ENCODE results near the gene MATN1. TPM values are rescaled to one million over a fixed set of nuclear protein-coding genes. Genes with fewer than 3 reads are reported as not detected.
A peak's percentile ranks its signal among the peaks of the same experiment; 100 is the strongest.

Gene MATN1
- total and polyA plus RNA-seq, 9 donors, result 0.10 to 0.95 (median 0.51) TPM

DNA sequence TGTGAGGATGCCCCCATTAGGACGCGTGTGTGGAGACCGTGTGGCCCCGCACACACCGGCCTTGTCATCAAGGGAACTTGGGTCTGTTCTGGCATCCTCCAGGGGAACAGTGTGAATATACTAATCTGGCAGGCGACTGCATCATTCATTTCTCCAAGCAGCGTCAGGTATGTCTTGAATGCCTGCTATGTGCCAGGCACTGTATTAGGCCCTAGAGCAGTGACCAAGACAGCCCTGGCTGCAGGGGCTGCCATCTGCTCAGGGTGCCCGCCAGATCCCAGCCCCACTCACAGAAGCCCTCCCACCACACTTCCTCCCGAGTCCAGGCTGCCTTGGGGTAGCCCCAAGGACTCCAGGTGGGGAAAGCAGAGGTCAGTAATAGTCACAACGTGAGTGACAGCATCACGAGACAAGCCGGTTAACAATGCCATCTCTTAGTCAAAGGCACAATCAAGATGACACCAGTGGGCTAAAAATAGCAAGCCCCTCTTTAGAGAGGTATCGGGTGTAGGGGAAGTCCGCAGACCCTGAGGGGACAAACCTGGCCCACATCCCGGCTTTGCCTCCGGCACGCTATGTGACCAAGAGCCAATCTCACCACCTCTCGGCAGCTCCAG is 41.7 kb upstream of the MATN1 start:
- Histone ChIP-seq H3K27me3 (no peaks in the 10 kb centered on the region), H3K27ac (no peak overlapping the region), H3K9me3 (no peaks in the 10 kb centered on the region), H3K36me3 (no peaks in the 10 kb centered on the region), H3K4me1 (ENCODE audit: insufficient read depth) (peaks cover 6% of the 10 kb centered on the region), H3K4me3 (no peak overlapping the region)
- TF ChIP-seq POLR2A (IDR thresholded peaks at IDR 0.05), result no peak
- no peak for TF ChIP-seq EP300 (IDR thresholded peaks at IDR 0.05)
- TF ChIP-seq, protein P1, sequence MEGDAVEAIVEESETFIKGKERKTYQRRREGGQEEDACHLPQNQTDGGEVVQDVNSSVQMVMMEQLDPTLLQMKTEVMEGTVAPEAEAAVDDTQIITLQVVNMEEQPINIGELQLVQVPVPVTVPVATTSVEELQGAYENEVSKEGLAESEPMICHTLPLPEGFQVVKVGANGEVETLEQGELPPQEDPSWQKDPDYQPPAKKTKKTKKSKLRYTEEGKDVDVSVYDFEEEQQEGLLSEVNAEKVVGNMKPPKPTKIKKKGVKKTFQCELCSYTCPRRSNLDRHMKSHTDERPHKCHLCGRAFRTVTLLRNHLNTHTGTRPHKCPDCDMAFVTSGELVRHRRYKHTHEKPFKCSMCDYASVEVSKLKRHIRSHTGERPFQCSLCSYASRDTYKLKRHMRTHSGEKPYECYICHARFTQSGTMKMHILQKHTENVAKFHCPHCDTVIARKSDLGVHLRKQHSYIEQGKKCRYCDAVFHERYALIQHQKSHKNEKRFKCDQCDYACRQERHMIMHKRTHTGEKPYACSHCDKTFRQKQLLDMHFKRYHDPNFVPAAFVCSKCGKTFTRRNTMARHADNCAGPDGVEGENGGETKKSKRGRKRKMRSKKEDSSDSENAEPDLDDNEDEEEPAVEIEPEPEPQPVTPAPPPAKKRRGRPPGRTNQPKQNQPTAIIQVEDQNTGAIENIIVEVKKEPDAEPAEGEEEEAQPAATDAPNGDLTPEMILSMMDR (IDR thresholded peaks at IDR 0.05), result no peak
- WGBS, 3 donors, result 89 to 95% (median 91%) methylated on average over 18 of the region's 18 CpGs
- intact Hi-C loops (cut with DNase I), result no loop called here
- DNase-seq, result no peak

DNA sequence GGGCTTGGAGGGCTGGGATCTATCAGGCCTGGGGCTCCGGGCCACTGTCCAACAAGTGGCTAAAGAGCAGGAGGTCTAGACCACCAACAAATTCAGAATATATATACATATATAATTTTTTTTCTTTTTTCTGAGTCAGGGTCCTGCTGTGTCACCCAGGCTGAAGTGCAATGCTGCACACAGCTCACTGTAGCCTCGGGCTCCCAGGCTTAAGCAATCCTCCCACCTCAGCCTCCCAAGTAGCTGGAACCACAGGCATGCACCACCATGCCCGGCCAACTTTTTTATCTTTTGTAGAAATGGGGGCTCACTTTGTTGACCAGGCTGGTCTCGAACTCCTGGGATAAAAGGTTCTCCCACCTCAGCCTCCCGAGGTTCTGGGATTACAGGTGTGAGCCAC is 41.0 kb upstream of the MATN1 start:
- Histone ChIP-seq H3K27ac (peak overlapping the region in 1 of 2 donors; percentile 4), H3K27me3 (no peaks in the 10 kb centered on the region), H3K4me3 (no peak overlapping the region), H3K4me1 (ENCODE audit: insufficient read depth) (peaks cover 6% of the 10 kb centered on the region), H3K36me3 (no peaks in the 10 kb centered on the region), H3K9me3 (no peaks in the 10 kb centered on the region)
- 69 to 78% (median 74%) methylated on average over 5 of the region's 5 CpGs for WGBS, 3 donors
- DNase-seq, result no peak
- intact Hi-C loops (cut with DNase I), result no loop called here
- no peak for TF ChIP-seq POLR2A (IDR thresholded peaks at IDR 0.05)
- TF ChIP-seq, protein P1 (IDR thresholded peaks at IDR 0.05), result no peak
- TF ChIP-seq EP300 (IDR thresholded peaks at IDR 0.05), result no peak

DNA sequence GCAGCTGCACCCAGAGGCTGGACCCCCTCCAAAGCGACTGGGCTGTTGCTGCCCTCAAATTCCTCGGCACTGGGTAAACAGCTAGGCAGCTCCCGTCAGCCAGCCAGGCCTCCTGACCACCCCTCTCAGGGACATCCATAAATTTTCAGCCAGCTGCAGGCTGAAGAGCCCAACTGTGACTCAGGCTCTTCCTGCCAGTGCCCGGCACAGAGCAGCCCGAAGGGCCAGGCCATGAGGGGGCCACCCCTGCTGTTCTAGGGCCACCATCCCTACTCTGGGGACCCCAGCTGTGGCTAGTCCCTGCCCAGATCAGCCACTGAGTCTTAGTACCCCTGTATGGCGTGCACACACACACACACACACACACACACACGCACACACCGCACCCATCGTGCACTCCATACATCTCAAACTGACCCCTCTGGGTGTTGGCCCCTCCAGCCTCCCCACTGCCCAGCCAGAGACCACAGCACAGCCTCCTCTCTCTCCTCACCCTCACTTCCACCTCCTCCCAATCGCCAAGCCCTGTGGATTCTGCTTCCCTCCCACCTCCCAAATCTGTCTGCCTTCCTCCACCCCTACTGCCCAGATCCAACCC is 40.4 kb upstream of the MATN1 start:
- peak in 3 of 5 donors; percentile 47 to 53 (median 50) for DNase-seq
- TF ChIP-seq, protein P1 (IDR thresholded peaks at IDR 0.05), result no peak
- TF ChIP-seq POLR2A (IDR thresholded peaks at IDR 0.05) (no peak), EP300 (IDR thresholded peaks at IDR 0.05) (no peak)
- peak overlapping the region in 1 of 2 donors; percentile 4 for H3K27ac ChIP-seq
- H3K9me3 ChIP-seq, result no peaks in the 10 kb centered on the region
- no peak overlapping the region for H3K4me3 ChIP-seq
- no peaks in the 10 kb centered on the region for H3K36me3 ChIP-seq
- H3K27me3 ChIP-seq, result no peaks in the 10 kb centered on the region
- WGBS, 3 donors, result 51 to 55% (median 53%) methylated on average over 10 of the region's 10 CpGs
- intact Hi-C loops (cut with DNase I), result no loop called here
- peaks cover 6% of the 10 kb centered on the region for H3K4me1 ChIP-seq (ENCODE audit: insufficient read depth)

DNA sequence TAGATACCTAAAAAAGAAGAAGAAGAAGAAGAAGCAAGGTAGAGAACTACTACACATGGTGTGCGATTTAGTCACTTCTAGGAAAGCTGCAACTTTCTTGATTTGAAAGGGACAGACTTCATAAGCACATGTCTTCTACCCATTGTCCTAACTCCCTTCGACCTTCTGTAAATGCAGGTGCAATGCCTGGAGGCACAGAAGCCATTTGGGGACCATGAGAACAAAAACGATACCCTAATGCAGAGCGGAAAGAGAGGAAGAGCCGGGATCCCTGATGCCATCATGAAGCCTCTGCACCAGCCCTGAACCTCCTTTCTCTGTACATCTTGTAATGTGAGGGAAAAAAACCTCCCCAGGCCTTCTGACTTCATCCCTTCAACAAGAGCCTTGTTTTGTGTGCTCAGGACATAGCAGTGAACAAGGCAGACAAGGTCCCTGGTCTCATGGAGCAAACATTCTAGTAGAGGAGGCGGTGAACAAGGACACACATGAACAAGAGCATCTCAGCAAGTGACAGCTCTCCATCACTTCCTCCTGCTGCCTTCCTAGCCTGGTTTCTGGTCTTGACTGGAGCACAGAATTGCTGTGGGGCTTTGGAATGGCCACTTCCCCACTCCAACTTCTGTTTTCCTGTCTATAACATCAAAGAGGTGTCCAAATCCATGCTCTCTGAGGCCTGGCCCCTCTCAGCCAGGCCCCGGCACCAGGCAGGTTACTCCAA is 39.7 kb upstream of the MATN1 start:
- Histone ChIP-seq H3K36me3 (no peaks in the 10 kb centered on the region), H3K4me1 (ENCODE audit: insufficient read depth) (peaks cover 6% of the 10 kb centered on the region), H3K4me3 (no peak overlapping the region), H3K9me3 (no peaks in the 10 kb centered on the region), H3K27me3 (no peaks in the 10 kb centered on the region), H3K27ac (peak overlapping the region in 1 of 2 donors; percentile 4)
- DNase-seq, result no peak
- TF ChIP-seq EP300 (IDR thresholded peaks at IDR 0.05) (no peak), POLR2A (IDR thresholded peaks at IDR 0.05) (no peak)
- TF ChIP-seq, protein P1 (IDR thresholded peaks at IDR 0.05), result no peak
- intact Hi-C loops (cut with DNase I), result no loop called here
- 72 to 84% (median 77%) methylated on average over 7 of the region's 7 CpGs for WGBS, 3 donors
